Breast epithelium (tissue), 3 donors: ENCODE measurements around the gene WDR6.

Source experiments
- CTCF ChIP-seq, 3 donors: fragments of 450-650 bp; IDR thresholded peaks; one replicate each; pipeline ENCODE4 v1.5.1; 2016 to 2017; ENCODE audit warnings: antibody characterized with exemption in 3 of 3, mild to moderate bottlenecking in 3 of 3, moderate library complexity in 3 of 3
- POLR2A ChIP-seq: fragments of 450-650 bp; IDR thresholded peaks from one replicate; pipeline ENCODE4 v1.6.1; 2016; ENCODE audit warnings: antibody characterized with exemption, mild to moderate bottlenecking, moderate library complexity
- POLR2AphosphoS5 ChIP-seq, 3 donors: sonication (generic); formaldehyde crosslinking; IDR thresholded peaks; one replicate each; pipeline ENCODE4 v1.6.1; 2017; ENCODE audit warnings: antibody characterized with exemption in 3 of 3

DNA sequence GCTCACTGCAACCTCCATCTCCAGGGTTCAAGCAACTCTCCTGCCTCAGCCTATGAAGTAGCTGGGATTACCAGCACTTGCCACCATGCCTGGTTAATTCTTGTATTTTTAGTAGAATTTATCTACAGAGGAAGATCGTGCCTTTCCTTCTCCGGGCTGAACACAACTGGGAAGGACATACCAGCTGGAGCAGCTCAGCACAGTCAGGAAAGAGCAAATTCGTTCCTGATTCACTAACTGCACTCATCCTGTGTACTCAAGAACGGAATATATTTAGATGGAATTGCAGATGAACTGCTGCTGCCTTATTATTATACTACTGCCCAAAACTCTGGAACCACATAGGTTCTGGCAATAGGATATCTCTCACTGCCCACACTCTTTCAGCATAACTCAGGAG is 44.3 kb upstream of the WDR6 start:
- TF ChIP-seq CTCF (IDR thresholded peaks at IDR 0.05) (no peak), POLR2A (no peak), POLR2AphosphoS5 (IDR thresholded peaks at IDR 0.05) (no peak)
